Fibroblast of mammary gland (primary cell): Measurements from ENCODE around the gene ARHGEF10L.

Experiments used
- DNase-seq: peaks from one replicate; pipeline ENCODE4 v3.0.0-alpha.2; 2010; ENCODE audit warnings: low read depth
- H3K4me3 ChIP-seq: 2 replicates; pipeline ENCODE4 v1.5.1; 2011; ENCODE audit warnings: low read depth, mild to moderate bottlenecking, low read length, moderate library complexity; ENCODE audit not compliant: control insufficient read depth
- TF ChIP-seq, protein P1 (sequence below): conservative IDR thresholded peaks from 2 replicates; pipeline ENCODE4 v1.5.1; 2011; ENCODE audit warnings: low read depth, low read length, inconsistent platforms; ENCODE audit not compliant: control insufficient read depth, insufficient read depth

ARHGEF10L gene

DNA sequence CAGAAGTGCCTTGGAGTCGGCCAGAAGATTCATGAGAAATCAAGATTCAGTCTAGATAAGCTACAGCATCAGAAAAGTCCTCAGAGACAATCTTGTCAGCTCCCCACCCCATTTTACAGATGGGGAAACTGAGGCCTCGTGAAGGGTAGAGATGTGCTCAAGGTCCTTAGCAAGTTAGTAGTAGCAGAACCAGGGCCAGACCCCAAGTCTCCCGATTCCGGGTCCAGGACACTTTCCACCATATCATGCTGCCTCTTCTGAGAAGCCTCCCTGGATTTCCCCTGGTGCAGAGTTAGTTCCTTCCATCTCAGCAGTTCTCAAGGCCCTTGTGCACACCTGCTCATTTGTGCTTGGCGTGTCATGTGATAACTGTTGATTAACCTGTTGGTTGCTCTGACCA lies 124.1 kb downstream of the ARHGEF10L start:
- TF ChIP-seq, protein P1, sequence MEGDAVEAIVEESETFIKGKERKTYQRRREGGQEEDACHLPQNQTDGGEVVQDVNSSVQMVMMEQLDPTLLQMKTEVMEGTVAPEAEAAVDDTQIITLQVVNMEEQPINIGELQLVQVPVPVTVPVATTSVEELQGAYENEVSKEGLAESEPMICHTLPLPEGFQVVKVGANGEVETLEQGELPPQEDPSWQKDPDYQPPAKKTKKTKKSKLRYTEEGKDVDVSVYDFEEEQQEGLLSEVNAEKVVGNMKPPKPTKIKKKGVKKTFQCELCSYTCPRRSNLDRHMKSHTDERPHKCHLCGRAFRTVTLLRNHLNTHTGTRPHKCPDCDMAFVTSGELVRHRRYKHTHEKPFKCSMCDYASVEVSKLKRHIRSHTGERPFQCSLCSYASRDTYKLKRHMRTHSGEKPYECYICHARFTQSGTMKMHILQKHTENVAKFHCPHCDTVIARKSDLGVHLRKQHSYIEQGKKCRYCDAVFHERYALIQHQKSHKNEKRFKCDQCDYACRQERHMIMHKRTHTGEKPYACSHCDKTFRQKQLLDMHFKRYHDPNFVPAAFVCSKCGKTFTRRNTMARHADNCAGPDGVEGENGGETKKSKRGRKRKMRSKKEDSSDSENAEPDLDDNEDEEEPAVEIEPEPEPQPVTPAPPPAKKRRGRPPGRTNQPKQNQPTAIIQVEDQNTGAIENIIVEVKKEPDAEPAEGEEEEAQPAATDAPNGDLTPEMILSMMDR, result no peak
- DNase-seq, result no peak
- H3K4me3 ChIP-seq, result no peak overlapping the region

DNA sequence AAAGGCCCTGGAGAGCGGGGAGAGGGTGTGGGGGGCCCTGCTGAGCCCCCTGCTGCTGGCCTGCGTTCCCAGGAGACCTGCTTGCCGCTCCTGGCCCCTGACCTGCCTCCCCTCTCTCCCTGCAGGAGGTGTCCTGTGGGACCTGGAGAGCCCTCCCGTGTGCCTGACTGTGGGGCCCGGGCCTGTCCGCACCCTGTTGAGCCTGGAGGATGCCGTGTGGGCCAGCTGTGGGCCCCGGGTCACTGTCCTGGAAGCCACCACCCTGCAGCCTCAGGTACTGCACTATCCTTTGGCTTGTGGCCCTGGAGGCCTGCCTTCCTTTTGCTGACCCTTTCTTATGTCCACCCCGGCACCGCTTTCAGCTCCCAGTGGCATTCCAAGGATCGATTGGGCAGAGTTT lies 124.8 kb downstream of the ARHGEF10L start:
- DNase-seq, result no peak
- H3K4me3 ChIP-seq, result no peak overlapping the region
- TF ChIP-seq, protein P1, result no peak

DNA sequence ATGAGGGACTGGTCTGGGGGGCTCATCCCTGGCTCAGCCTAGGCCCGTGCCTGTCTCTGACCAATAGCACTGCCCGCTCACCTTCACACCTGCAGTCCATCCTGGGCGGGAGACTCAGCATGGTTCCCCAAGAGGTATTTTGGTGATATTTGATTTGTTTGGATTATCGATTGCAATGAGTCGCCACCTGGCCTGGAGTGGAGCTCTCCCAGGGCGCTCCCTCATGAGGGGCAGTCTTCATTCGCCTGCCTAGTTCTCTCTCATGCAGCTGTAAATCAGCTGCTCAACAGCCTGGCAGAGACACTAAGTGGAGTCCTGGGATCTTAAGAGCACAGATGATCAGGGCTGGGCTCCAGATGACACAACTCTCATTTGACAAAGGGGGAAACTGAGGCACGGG lies 125.6 kb downstream of the ARHGEF10L start:
- TF ChIP-seq, protein P1, result no peak
- no peak overlapping the region for H3K4me3 ChIP-seq
- no peak for DNase-seq

DNA sequence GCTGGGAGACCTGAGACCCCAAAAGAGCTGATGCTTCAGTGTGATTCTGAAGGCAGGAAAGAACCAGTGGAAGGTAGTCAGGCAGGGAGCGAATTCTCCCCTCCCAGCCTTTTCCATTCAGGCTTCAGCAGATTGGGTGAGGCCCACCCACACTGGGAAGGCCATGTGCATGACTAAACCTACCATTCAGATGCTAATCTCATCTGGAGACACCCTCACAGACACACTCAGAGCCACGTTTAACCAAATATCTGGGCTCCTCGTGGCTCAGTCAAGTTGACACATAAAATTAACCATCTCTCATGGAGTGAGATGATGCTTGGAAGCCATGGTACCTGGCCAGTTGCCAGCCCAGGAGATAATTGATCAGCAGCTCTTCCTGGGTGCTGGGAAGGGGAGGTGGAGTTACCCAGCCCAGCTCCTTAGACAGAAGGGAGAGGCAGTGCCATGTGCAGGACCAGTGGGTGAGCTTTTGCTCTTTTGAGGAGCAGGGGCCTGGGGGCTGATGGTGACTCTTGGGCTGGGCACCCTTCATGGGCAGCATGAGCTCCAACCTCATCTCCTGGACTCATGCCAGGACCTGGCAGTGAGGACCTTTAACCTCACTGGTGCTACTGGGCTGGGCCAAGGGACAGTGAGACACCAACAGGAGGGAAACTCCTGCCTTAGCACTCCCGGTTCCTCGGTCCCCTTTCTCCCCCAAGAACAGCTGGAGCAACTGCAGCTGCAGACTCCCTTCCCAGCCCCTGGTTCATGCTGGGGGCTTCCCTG lies 126.6 kb downstream of the ARHGEF10L start:
- no peak overlapping the region for H3K4me3 ChIP-seq
- peak; percentile 44 for DNase-seq
- TF ChIP-seq, protein P1, result no peak

DNA sequence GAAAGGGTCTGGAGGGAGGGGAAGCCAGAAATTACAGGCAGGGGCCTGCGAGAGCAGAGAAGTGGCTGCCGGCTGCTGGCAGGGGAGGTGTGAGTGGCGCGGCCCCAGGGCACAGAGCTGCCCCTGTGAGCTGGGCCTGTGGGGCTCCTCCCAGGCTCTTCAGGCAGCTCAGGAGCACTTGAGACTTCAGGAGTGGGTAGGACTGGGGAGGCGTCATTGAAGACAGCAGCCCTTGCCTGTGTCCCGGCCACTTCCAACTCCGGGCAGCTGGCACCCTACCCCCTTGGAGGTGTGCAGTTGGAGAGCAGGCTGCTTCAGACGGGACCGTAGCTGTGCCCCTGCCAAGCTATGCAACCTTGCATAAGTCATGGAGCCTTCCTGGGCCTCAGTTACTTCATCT lies 128.1 kb downstream of the ARHGEF10L start:
- no peak overlapping the region for H3K4me3 ChIP-seq
- TF ChIP-seq, protein P1, result no peak
- no peak for DNase-seq

DNA sequence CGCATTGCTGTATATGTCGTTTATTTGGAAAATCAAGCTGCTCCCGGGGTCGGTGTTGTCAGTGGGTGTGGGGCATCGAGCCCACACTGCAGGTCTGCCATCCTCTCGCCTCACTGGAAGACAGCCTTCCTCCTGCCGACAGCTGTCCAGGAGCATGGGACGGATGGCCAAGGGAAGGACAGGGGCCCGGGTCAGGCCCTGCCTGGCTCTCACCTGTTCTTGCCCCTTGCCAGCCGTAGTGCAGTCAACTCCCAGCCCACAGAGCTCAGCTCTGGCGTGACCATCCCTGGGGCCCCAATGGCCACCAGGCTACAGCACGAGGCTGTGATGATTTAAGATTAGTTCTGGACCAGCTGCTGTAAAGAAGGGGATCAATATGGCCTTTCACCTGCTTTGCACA lies 128.7 kb downstream of the ARHGEF10L start:
- H3K4me3 ChIP-seq, result no peak overlapping the region
- TF ChIP-seq, protein P1, result no peak
- DNase-seq, result no peak
